GM12878 (cell line): ENCODE results near the gene EIF2B4. TPM values are rescaled to one million over a fixed set of nuclear protein-coding genes. Genes with fewer than 3 reads are reported as not detected.

Source experiments
- ATAC-seq: fragments of 200-7000 bp; cut with Tn5 transposase; 3 replicates; pipeline ENCODE4 v1.9.1; 2020; ENCODE audit warnings: mild to moderate bottlenecking, moderate library complexity
- BruUV-seq: library from RNA; stranded (reverse); fragments of 400-500 nt; replicated peaks from 2 replicates; lab custom pipeline; 2021; lab: Mats Ljungman, UMichigan
- CTCF ChIA-PET: fragments of 300-600 bp; sonication (Branson Sonifier 250); formaldehyde crosslinking; extraction: SDS; loops from one replicate; lab custom pipeline; 2021; ENCODE audit warnings: inconsistent platforms; lab: Yijun Ruan, JAX
- POLR2A ChIA-PET: fragments of 350-600 bp; formaldehyde crosslinking; extraction: SDS; loops from one replicate; lab custom pipeline; 2021; ENCODE audit warnings: inconsistent platforms; lab: Charles Lee
- RAD21 ChIA-PET: fragments of 300-600 bp; sonication (Branson Sonifier 250); formaldehyde crosslinking; loops from one replicate; lab custom pipeline; 2023; ENCODE audit warnings: antibody characterized with exemption; ENCODE audit not compliant: unreplicated experiment; lab: Charles Lee
- SMC1A ChIA-PET: fragments of 300-600 bp; sonication (Branson Sonifier 250); formaldehyde crosslinking; loops from one replicate; lab custom pipeline; 2023; ENCODE audit not compliant: unreplicated experiment, uncharacterized antibody; lab: Charles Lee
- DNase-seq: peaks from one replicate; pipeline ENCODE4 v3.0.0-alpha.2; 2011; ENCODE audit warnings: low read depth, low spot score
- FAIRE-seq: peaks from 3 replicates; lab custom pipeline; 2011; peaks lifted over from hg19 to GRCh38; lab: Jason Lieb, UNC
- H2AFZ ChIP-seq: 2 replicates; pipeline ENCODE4 v1.6.0; 2011; ENCODE audit warnings: low read depth, low read length, control low read depth; ENCODE audit not compliant: control insufficient read depth
- H3K27ac ChIP-seq: 2 replicates; pipeline ENCODE4 v1.5.1; 2011; ENCODE audit warnings: control low read depth; ENCODE audit not compliant: control insufficient read depth, insufficient read depth
- H3K27me3 ChIP-seq, 2 experiments: replicated peaks in 1 of 2; 2 replicates each; pipeline versions ENCODE4 v1.6.0 to v1.6.1; 2011; ENCODE audit warnings: low read length in 1 of 2; ENCODE audit not compliant: control insufficient read depth in 2 of 2, insufficient read depth in 2 of 2
- H3K36me3 ChIP-seq, 2 experiments: 2 replicates each; pipeline ENCODE4 v1.5.1; 2011; ENCODE audit warnings: low read length in 1 of 2; ENCODE audit not compliant: control insufficient read depth in 2 of 2, insufficient read depth in 2 of 2
- H3K4me1 ChIP-seq: 2 replicates; pipeline ENCODE4 v1.6.1; 2011; ENCODE audit warnings: mild to moderate bottlenecking, low read length, moderate library complexity, mixed read lengths; ENCODE audit not compliant: control insufficient read depth, insufficient read depth
- H3K4me2 ChIP-seq: 2 replicates; pipeline ENCODE4 v1.6.0; 2011; ENCODE audit warnings: control low read depth; ENCODE audit not compliant: control insufficient read depth, insufficient read depth
- H3K4me3 ChIP-seq: fragments of 200-600 bp; sonication (generic); 2 replicates; pipeline ENCODE4 v1.5.1; 2016
- H3K79me2 ChIP-seq: 2 replicates; pipeline ENCODE4 v1.6.0; 2011; ENCODE audit warnings: low read length; ENCODE audit not compliant: control insufficient read depth, insufficient read depth
- H3K9ac ChIP-seq: 2 replicates; pipeline ENCODE4 v1.8.0; 2011; ENCODE audit warnings: low read length, control low read depth, mixed read lengths; ENCODE audit not compliant: control insufficient read depth, insufficient read depth
- H3K9me3 ChIP-seq: replicated peaks from 3 replicates; pipeline ENCODE4 v1.5.1; 2011; ENCODE audit warnings: mild to moderate bottlenecking, low read length; ENCODE audit not compliant: control insufficient read depth, insufficient read depth
- H4K20me1 ChIP-seq: 2 replicates; pipeline ENCODE4 v1.6.0; 2011; ENCODE audit not compliant: control insufficient read depth, insufficient read depth
- BRCA1 ChIP-seq: IDR thresholded peaks from 2 replicates; pipeline ENCODE4 v1.6.1; 2011; ENCODE audit warnings: low read depth, low read length, improper control_type of control experiment
- CEBPB ChIP-seq, 2 experiments: fragments of 150-350 bp in 1 of 2; IDR thresholded peaks; 2 replicates each; pipeline ENCODE4 v1.6.1; 2012 to 2014; ENCODE audit warnings: low read depth in 2 of 2, low read length in 2 of 2, borderline replicate concordance in 1 of 2, inconsistent platforms in 1 of 2
- CHD1 ChIP-seq: IDR thresholded peaks from 2 replicates; pipeline ENCODE4 v1.6.1; 2012; ENCODE audit warnings: low read depth, low read length, improper control_type of control experiment
- CHD2 ChIP-seq: IDR thresholded peaks from 2 replicates; pipeline ENCODE4 v1.6.1; 2011; ENCODE audit warnings: low read depth, low read length, improper control_type of control experiment, borderline replicate concordance
- EZH2 ChIP-seq: IDR thresholded peaks from 2 replicates; pipeline ENCODE4 v1.6.1; 2012; ENCODE audit warnings: low read depth, mild to moderate bottlenecking, control low read depth, inconsistent platforms, low read length, borderline replicate concordance; ENCODE audit not compliant: control insufficient read depth
- JUNB ChIP-seq: IDR thresholded peaks from 2 replicates; pipeline ENCODE4 v1.6.1; 2016; ENCODE audit warnings: antibody characterized with exemption, mild to moderate bottlenecking
- MEF2B ChIP-seq: fragments of 450-650 bp; IDR thresholded peaks from 2 replicates; pipeline ENCODE4 v1.6.1; 2018; ENCODE audit warnings: mild to moderate bottlenecking, moderate library complexity; ENCODE audit not compliant: partially characterized antibody, poor library complexity, severe bottlenecking
- MTA3 ChIP-seq: IDR thresholded peaks from 2 replicates; pipeline ENCODE4 v1.6.1; 2012; ENCODE audit warnings: low read length, inconsistent platforms, borderline replicate concordance
- NR2C2 ChIP-seq: IDR thresholded peaks from 2 replicates; pipeline ENCODE4 v1.6.1; 2011; ENCODE audit warnings: borderline replicate concordance, low read depth; ENCODE audit not compliant: control insufficient read depth, insufficient read length
- NRF1 ChIP-seq: conservative IDR thresholded peaks from 2 replicates; pipeline ENCODE4 v1.6.1; 2011; ENCODE audit warnings: mild to moderate bottlenecking, low read depth, low read length, improper control_type of control experiment
- WRNIP1 ChIP-seq: IDR thresholded peaks from 2 replicates; pipeline ENCODE4 v1.6.1; 2011; ENCODE audit warnings: low read depth, low read length, improper control_type of control experiment, borderline replicate concordance
- WGBS: methylation state at CpG from one replicate; pipeline ENCODE4 v1.1.6; 2016; ENCODE audit warnings: low lambda C conversion rate; ENCODE audit not compliant: insufficient replicate concordance, insufficient coverage; ENCODE audit errors: missing lambda C conversion rate; 5-methylcytosine and 5-hydroxymethylcytosine counted together
- in situ Hi-C: fragments of 300-500 bp; cut with MboI; formaldehyde crosslinking; loops from 9 replicates; pipeline ENCODE4 v1.14.3; 2018; ENCODE audit warnings: mixed read lengths
- intact Hi-C: fragments of 100-400 bp; cut with micrococcal nuclease; formaldehyde crosslinking; loops from one replicate; pipeline ENCODE4 v1.14.2; 2022; ENCODE audit not compliant: unreplicated experiment
- polyA plus RNA-seq, 11 experiments: library from polyadenylated mRNA; depleted of rRNA in 4 of 11; unstranded in 6 of 11; stranded (reverse) in 5 of 11; fragments of >200 nt; fragmentation: Nextera tagmentation in 4 of 11; fragmentation: Illumina TruSeq in 1 of 11; extraction: Ambion mirVana in 4 of 11; extraction: Trizol in 1 of 11; gene quantifications; 1 replicate in 1 of 11; 2 replicates in 10 of 11; pipeline versions ENCODE4 v1.2.1 to v1.2.3, GENCODE V29; 2011 to 2016; ENCODE audit warnings: inconsistent platforms in 2 of 11, missing spikeins in 2 of 11, low read depth in 1 of 11
- total RNA-seq, 4 experiments: library from RNA; depleted of rRNA in 3 of 4; stranded (reverse); fragments of >200 nt in 3 of 4; fragmentation: Illumina TruSeq in 1 of 4; extraction: Trizol in 1 of 4; gene quantifications; 2 replicates each; pipeline versions ENCODE4 v1.2.1 to v1.2.3, GENCODE V29; 2013 to 2021
- TF ChIP-seq, protein P1 (sequence below): fragments of 450-650 bp; IDR thresholded peaks from 2 replicates; pipeline ENCODE4 v1.6.1; 2016; ENCODE audit warnings: mild to moderate bottlenecking, moderate library complexity, borderline replicate concordance
- TF ChIP-seq, protein P2 (sequence below): IDR thresholded peaks from 2 replicates; pipeline ENCODE4 v1.6.1; 2011; ENCODE audit warnings: borderline replicate concordance, low read depth, mild to moderate bottlenecking, moderate library complexity, low read length; ENCODE audit not compliant: insufficient read depth, poor library complexity, severe bottlenecking
- TF ChIP-seq, protein P3 (sequence below): IDR thresholded peaks from 2 replicates; pipeline ENCODE4 v1.6.1; 2012; ENCODE audit warnings: low read length, inconsistent platforms

EIF2B4 gene
- total and polyA plus RNA-seq, 10 of the 15 experiments (the other 5 are each of a cell fraction or from before 2014, with no cell fraction given) = 13.4 to 53.9 (median 27.5) TPM

DNA sequence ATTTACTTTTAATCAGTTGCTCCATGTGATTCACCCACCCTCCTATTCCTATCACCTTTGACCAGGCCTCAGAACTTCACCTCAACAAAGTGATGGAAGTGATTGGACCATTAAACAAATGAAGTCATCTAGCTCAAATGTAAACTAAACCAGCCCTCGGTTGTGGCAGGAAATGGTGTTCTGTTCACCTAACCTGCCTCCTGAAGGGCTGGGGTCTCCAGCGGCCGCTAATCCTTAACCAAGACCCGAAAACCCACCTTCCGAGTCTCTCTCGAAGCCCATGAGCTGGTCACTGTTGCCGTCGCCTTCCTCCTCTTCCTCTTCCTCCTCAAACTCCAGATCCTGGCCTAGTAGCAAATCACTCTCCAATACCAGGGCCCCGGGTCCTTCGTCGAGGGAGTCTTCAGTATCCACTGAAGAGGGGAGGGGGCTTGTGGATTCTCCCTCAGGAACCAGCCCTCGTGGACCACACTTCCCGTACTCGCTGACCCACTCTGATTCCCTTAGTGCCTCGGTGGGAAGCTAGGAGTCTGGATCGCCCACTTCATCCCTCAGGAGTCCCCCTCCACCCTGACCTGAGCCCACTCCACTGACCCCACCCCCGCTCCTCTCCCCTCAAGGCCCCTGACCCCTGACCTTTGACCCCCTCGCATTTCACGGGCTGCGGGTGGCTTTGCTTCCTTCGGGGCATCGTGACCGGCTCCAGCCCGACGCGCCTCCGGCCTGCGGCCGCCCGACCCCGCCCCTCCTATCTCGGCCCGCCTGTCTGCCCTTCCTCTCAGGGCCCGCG, 9.9 kb upstream of the EIF2B4 start:
- Histone ChIP-seq H3K27ac (peak overlapping the region; percentile 96), H3K4me1 (peaks cover 9% of the 10 kb centered on the region; the same call in 1 of the 2 replicates), H3K4me3 (peak overlapping the region; percentile 69), H3K9me3 (no peaks in the 10 kb centered on the region), H3K36me3 (peaks cover 38 to 53% of the 10 kb centered on the region in 2 experiments), H3K79me2 (peaks cover 15% of the 10 kb centered on the region), H2AFZ (peak overlapping the region; percentile 67), H3K27me3 (no peaks in the 10 kb centered on the region), H3K4me2 (peak overlapping the region; percentile 97), H3K9ac (peak overlapping the region; percentile 96), H4K20me1 (no peaks in the 10 kb centered on the region; the same call in 1 of the 2 replicates)
- intact Hi-C loops (loop anchor here (1.0 kb wide), 1 partner anchor 10 kb away; the partner anchor contains the start of genes EIF2B4 and SNX17), in situ Hi-C loops (no loop called here)
- ChIA-PET RAD21 (interaction anchor here (0.5 to 1.4 kb wide), 7 partner anchors 8 to 996 kb away, joined by 3 to 5 read pairs (median 4); partner anchors contain the start of genes NRBP1 and SNX17), SMC1A (interaction anchor here (1.0 to 3.1 kb wide), 7 partner anchors 8 to 329 kb away, joined by 3 to 9 read pairs (median 3); partner anchors contain the start of genes AGBL5, EIF2B4 and MPV17), POLR2A (interaction anchor here (0.6 to 2.8 kb wide), 10 partner anchors 8 to 1134 kb away, joined by 3 to 23 read pairs (median 6); partner anchors contain the start of genes EIF2B4, GTF3C2, NRBP1 and PPM1G), CTCF (interaction anchor here (0.6 to 2.8 kb wide), 9 partner anchors 9 to 303 kb away, joined by 3 to 14 read pairs (median 4); partner anchors contain the start of gene NRBP1)
- FAIRE-seq (peak; percentile 56), DNase-seq (no peak), ATAC-seq (peak; percentile 10)
- WGBS = 2% methylated on average over 26 of the region's 35 CpGs
- BruUV-seq = TSS peak; percentile 37
- no peak for TF ChIP-seq EZH2
- TF ChIP-seq WRNIP1 = no peak
- peak; percentile 78 for TF ChIP-seq NR2C2
- TF ChIP-seq, protein P1, sequence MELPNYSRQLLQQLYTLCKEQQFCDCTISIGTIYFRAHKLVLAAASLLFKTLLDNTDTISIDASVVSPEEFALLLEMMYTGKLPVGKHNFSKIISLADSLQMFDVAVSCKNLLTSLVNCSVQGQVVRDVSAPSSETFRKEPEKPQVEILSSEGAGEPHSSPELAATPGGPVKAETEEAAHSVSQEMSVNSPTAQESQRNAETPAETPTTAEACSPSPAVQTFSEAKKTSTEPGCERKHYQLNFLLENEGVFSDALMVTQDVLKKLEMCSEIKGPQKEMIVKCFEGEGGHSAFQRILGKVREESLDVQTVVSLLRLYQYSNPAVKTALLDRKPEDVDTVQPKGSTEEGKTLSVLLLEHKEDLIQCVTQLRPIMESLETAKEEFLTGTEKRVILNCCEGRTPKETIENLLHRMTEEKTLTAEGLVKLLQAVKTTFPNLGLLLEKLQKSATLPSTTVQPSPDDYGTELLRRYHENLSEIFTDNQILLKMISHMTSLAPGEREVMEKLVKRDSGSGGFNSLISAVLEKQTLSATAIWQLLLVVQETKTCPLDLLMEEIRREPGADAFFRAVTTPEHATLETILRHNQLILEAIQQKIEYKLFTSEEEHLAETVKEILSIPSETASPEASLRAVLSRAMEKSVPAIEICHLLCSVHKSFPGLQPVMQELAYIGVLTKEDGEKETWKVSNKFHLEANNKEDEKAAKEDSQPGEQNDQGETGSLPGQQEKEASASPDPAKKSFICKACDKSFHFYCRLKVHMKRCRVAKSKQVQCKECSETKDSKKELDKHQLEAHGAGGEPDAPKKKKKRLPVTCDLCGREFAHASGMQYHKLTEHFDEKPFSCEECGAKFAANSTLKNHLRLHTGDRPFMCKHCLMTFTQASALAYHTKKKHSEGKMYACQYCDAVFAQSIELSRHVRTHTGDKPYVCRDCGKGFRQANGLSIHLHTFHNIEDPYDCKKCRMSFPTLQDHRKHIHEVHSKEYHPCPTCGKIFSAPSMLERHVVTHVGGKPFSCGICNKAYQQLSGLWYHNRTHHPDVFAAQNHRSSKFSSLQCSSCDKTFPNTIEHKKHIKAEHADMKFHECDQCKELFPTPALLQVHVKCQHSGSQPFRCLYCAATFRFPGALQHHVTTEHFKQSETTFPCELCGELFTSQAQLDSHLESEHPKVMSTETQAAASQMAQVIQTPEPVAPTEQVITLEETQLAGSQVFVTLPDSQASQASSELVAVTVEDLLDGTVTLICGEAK = no peak
- TF ChIP-seq, protein P2, sequence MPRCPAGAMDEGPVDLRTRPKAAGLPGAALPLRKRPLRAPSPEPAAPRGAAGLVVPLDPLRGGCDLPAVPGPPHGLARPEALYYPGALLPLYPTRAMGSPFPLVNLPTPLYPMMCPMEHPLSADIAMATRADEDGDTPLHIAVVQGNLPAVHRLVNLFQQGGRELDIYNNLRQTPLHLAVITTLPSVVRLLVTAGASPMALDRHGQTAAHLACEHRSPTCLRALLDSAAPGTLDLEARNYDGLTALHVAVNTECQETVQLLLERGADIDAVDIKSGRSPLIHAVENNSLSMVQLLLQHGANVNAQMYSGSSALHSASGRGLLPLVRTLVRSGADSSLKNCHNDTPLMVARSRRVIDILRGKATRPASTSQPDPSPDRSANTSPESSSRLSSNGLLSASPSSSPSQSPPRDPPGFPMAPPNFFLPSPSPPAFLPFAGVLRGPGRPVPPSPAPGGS = peak; percentile 7
- TF ChIP-seq JUNB = no peak
- peak; percentile 5 for TF ChIP-seq MEF2B
- no peak for TF ChIP-seq CHD1
- no peak for TF ChIP-seq CHD2
- no peak for TF ChIP-seq BRCA1
- TF ChIP-seq, protein P3, sequence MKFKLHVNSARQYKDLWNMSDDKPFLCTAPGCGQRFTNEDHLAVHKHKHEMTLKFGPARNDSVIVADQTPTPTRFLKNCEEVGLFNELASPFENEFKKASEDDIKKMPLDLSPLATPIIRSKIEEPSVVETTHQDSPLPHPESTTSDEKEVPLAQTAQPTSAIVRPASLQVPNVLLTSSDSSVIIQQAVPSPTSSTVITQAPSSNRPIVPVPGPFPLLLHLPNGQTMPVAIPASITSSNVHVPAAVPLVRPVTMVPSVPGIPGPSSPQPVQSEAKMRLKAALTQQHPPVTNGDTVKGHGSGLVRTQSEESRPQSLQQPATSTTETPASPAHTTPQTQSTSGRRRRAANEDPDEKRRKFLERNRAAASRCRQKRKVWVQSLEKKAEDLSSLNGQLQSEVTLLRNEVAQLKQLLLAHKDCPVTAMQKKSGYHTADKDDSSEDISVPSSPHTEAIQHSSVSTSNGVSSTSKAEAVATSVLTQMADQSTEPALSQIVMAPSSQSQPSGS = no peak
- TF ChIP-seq CEBPB (IDR thresholded peaks at IDR 0.05; ENCODE audit: borderline replicate concordance in 1 of 2, low read depth in 2 of 2, low read length in 2 of 2) = no peak
- TF ChIP-seq MTA3 = peak; percentile 88; the same call in 1 of the 2 replicates
- TF ChIP-seq NRF1 = no peak
